ENCODE data around the gene CORO6. TPM values are rescaled to one million over a fixed set of nuclear protein-coding genes. Genes with fewer than 3 reads are reported as not detected.

Gene CORO6
- total and polyA plus RNA-seq, 2 of the 13 experiments (the other 11 are each of a cell fraction or from before 2014, with no cell fraction given): 0.42 to 0.82 TPM

GRCh38 chr17:29595107-29595942, 27.4 kb downstream of the CORO6 start:
- POLR2A ChIA-PET: interaction anchor here (1.1 kb wide), 1 partner anchor 22 kb away, joined by 3 read pairs; no protein-coding TSS in a partner anchor
- Histone ChIP-seq H3K9ac (ENCODE audit: insufficient read depth, low read depth, low read length) (no peak overlapping the region), H3K27me3 (ENCODE audit: control insufficient read depth in 1 of 2, insufficient read depth in 2 of 2, low read length in 2 of 2) (peaks cover 3 to 33% of the 10 kb centered on the region in 2 experiments; a peak in 3 of 5 replicates), H4K20me1 (ENCODE audit: insufficient read depth, low read length) (no peaks in the 10 kb centered on the region), H2AFZ (ENCODE audit: low read length) (no peak overlapping the region), H3K79me2 (ENCODE audit: insufficient read depth, low read length) (no peaks in the 10 kb centered on the region), H3K4me2 (ENCODE audit: low read depth, low read length) (0 out of 2 replicates have a peak overlapping the region, but pooled peaks have one; percentile 86), H3K4me3 (replicated peaks in 1 of 3; ENCODE audit: insufficient read depth in 1 of 3, low read depth in 2 of 3, low read length in 3 of 3) (no peak overlapping the region), H3K9me3 (ENCODE audit: low read length) (no peaks in the 10 kb centered on the region), H3K4me1 (ENCODE audit: insufficient read depth, low read length) (peaks cover 64% of the 10 kb centered on the region), H3K27ac (ENCODE audit: extremely low read length, insufficient read depth, low read length) (no peak overlapping the region), H3K36me3 (replicated peaks in 1 of 2; ENCODE audit: control insufficient read depth in 1 of 2, insufficient read depth in 2 of 2, low read length in 2 of 2) (no peaks in the 10 kb centered on the region)
- BruUV-seq (replicated peaks): no TSS peak
- DNase-seq (ENCODE audit: low spot score) (no peak), FAIRE-seq (no peak), ATAC-seq (no peak)
- intact Hi-C loops (cut with micrococcal nuclease; ENCODE audit: unreplicated experiment) (loop anchor here (10.0 kb wide), 1 partner anchor 221 kb away; no protein-coding TSS in a partner anchor), in situ Hi-C loops (cut with HindIII; ENCODE audit: extremely low pct_ligation_motif_present, low pct_unique_long_range_greater_than_20kb) (no loop called here)
- WGBS (ENCODE audit: low lambda C conversion rate): 40% methylated on average over 1 of the region's 7 CpGs
- CTCF ChIA-PET (ENCODE audit: low intra/inter-chr PET ratio, low total read pairs): no interaction called here
- TF ChIP-seq RFX3 (CRISPR knock-in tag; IDR thresholded peaks at IDR 0.05) (no peak), SP4 (CRISPR knock-in tag; IDR thresholded peaks at IDR 0.05) (no peak), ATF7-NPFF (CRISPR knock-in tag; IDR thresholded peaks at IDR 0.05; ENCODE audit: low read depth) (no peak), ZMYM4 (CRISPR knock-in tag; IDR thresholded peaks at IDR 0.05) (no peak), ZNF652 (CRISPR knock-in tag; IDR thresholded peaks at IDR 0.05; ENCODE audit: borderline replicate concordance, low read depth) (peak; percentile 56)
- TF ChIP-seq, protein P1, sequence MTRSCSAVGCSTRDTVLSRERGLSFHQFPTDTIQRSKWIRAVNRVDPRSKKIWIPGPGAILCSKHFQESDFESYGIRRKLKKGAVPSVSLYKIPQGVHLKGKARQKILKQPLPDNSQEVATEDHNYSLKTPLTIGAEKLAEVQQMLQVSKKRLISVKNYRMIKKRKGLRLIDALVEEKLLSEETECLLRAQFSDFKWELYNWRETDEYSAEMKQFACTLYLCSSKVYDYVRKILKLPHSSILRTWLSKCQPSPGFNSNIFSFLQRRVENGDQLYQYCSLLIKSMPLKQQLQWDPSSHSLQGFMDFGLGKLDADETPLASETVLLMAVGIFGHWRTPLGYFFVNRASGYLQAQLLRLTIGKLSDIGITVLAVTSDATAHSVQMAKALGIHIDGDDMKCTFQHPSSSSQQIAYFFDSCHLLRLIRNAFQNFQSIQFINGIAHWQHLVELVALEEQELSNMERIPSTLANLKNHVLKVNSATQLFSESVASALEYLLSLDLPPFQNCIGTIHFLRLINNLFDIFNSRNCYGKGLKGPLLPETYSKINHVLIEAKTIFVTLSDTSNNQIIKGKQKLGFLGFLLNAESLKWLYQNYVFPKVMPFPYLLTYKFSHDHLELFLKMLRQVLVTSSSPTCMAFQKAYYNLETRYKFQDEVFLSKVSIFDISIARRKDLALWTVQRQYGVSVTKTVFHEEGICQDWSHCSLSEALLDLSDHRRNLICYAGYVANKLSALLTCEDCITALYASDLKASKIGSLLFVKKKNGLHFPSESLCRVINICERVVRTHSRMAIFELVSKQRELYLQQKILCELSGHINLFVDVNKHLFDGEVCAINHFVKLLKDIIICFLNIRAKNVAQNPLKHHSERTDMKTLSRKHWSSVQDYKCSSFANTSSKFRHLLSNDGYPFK (CRISPR knock-in tag; IDR thresholded peaks at IDR 0.05; ENCODE audit: borderline replicate concordance): no peak
- TF ChIP-seq, protein P2, sequence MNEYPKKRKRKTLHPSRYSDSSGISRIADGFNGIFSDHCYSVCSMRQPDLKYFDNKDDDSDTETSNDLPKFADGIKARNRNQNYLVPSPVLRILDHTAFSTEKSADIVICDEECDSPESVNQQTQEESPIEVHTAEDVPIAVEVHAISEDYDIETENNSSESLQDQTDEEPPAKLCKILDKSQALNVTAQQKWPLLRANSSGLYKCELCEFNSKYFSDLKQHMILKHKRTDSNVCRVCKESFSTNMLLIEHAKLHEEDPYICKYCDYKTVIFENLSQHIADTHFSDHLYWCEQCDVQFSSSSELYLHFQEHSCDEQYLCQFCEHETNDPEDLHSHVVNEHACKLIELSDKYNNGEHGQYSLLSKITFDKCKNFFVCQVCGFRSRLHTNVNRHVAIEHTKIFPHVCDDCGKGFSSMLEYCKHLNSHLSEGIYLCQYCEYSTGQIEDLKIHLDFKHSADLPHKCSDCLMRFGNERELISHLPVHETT (CRISPR knock-in tag; conservative IDR thresholded peaks at IDR 0.05): no peak
